HEK293T (cell line): ENCODE results near the gene EIF4B.

Experiments
- BHLHE40 ChIP-seq: fragments of 450-650 bp; IDR thresholded peaks from 2 replicates; pipeline ENCODE4 v1.6.1; 2016; ENCODE audit warnings: mild to moderate bottlenecking, moderate library complexity, borderline replicate concordance
- CTBP1 ChIP-seq: fragments of 450-650 bp; IDR thresholded peaks from 2 replicates; pipeline ENCODE4 v1.6.1; 2016; ENCODE audit warnings: borderline replicate concordance
- FOXA1 ChIP-seq: fragments of 450-650 bp; IDR thresholded peaks from 2 replicates; pipeline ENCODE4 v1.6.1; 2016; ENCODE audit warnings: mild to moderate bottlenecking
- PKNOX1 ChIP-seq: fragments of 450-650 bp; IDR thresholded peaks from 2 replicates; pipeline ENCODE4 v1.6.1; 2016
- SP1 ChIP-seq: fragments of 450-650 bp; IDR thresholded peaks from 2 replicates; pipeline ENCODE4 v1.6.1; 2017
- SUZ12 ChIP-seq: fragments of 450-650 bp; IDR thresholded peaks from 2 replicates; pipeline ENCODE4 v1.6.1; 2016; ENCODE audit warnings: mild to moderate bottlenecking
- ZNF384 ChIP-seq: fragments of 450-650 bp; IDR thresholded peaks from 2 replicates; pipeline ENCODE4 v1.6.1; 2016

- no peak for TF ChIP-seq SUZ12
- no peak for TF ChIP-seq SP1
- TF ChIP-seq BHLHE40 = no peak
- TF ChIP-seq CTBP1 = no peak
- no peak for TF ChIP-seq FOXA1
- TF ChIP-seq ZNF384 = no peak
- TF ChIP-seq PKNOX1 = no peak
Measured at GRCh38 chr12:53042607-53043454, 36.6 kb downstream of the EIF4B start.
